ENCODE data around the gene EXD3. TPM values are rescaled to one million over a fixed set of nuclear protein-coding genes. Genes with fewer than 3 reads are reported as not detected.

Gene EXD3
- total and polyA plus RNA-seq, 2 of the 13 experiments (the other 11 are each of a cell fraction or from before 2014, with no cell fraction given) = 2.7 to 4.8 TPM

- no peak overlapping the region for H2AFZ ChIP-seq (ENCODE audit: low read length)
- ATAC-seq (peak; percentile 12), FAIRE-seq (no peak), DNase-seq (ENCODE audit: low spot score) (no peak)
- H3K4me2 ChIP-seq (ENCODE audit: low read depth, low read length) = peak overlapping the region; percentile 78
- H3K9me3 ChIP-seq (ENCODE audit: low read length) = no peaks in the 10 kb centered on the region
- no peaks in the 10 kb centered on the region for H3K79me2 ChIP-seq (ENCODE audit: insufficient read depth, low read length)
- H3K4me1 ChIP-seq (ENCODE audit: insufficient read depth, low read length) = peaks cover 13% of the 10 kb centered on the region
- intact Hi-C loops (cut with micrococcal nuclease; ENCODE audit: unreplicated experiment) (loop anchor here (10.0 kb wide), 1 partner anchor 101 kb away; the partner anchor contains the start of gene NRARP), in situ Hi-C loops (cut with HindIII; ENCODE audit: extremely low pct_ligation_motif_present, low pct_unique_long_range_greater_than_20kb) (loop anchor here (5.0 kb wide), 1 partner anchor 114 kb away; no protein-coding TSS in a partner anchor)
- ChIA-PET CTCF (ENCODE audit: low intra/inter-chr PET ratio, low total read pairs) (interaction anchor here (1.2 to 1.3 kb wide), 2 partner anchors 111 to 119 kb away, joined by 3 to 7 read pairs; no protein-coding TSS in a partner anchor), POLR2A (no interaction called here)
- WGBS (ENCODE audit: low lambda C conversion rate) = 35% methylated on average over 9 of the region's 20 CpGs
- no peaks in the 10 kb centered on the region for H4K20me1 ChIP-seq (ENCODE audit: insufficient read depth, low read length)
- peak overlapping the region; percentile 50 to 69 (median 57) for H3K4me3 ChIP-seq (replicated peaks in 1 of 3; ENCODE audit: insufficient read depth in 1 of 3, low read depth in 2 of 3, low read length in 3 of 3)
- H3K9ac ChIP-seq (ENCODE audit: insufficient read depth, low read depth, low read length) = 0 out of 2 replicates have a peak overlapping the region, but pooled peaks have one; percentile 31
- H3K27me3 ChIP-seq (ENCODE audit: control insufficient read depth in 1 of 2, insufficient read depth in 2 of 2, low read length in 2 of 2) = no peaks in the 10 kb centered on the region
- no peaks in the 10 kb centered on the region for H3K36me3 ChIP-seq (replicated peaks in 1 of 2; ENCODE audit: control insufficient read depth in 1 of 2, insufficient read depth in 2 of 2, low read length in 2 of 2)
- H3K27ac ChIP-seq (ENCODE audit: extremely low read length, insufficient read depth, low read length) = no peak overlapping the region
- BruUV-seq (replicated peaks) = no TSS peak
- TF ChIP-seq RXRA (CRISPR knock-in tag; IDR thresholded peaks at IDR 0.05) (0 out of 2 replicates have a peak, but pooled peaks have one; percentile 17), MTA1 (CRISPR knock-in tag; IDR thresholded peaks at IDR 0.05; ENCODE audit: borderline replicate concordance) (peak; percentile 7; the same call in 1 of the 2 replicates), ZNF687 (CRISPR knock-in tag; IDR thresholded peaks at IDR 0.05) (0 out of 2 replicates have a peak, but pooled peaks have one; percentile 15), ZNF770 (CRISPR knock-in tag; IDR thresholded peaks at IDR 0.05) (peak; percentile 30; the same call in 1 of the 2 replicates), DMAP1 (CRISPR knock-in tag; IDR thresholded peaks at IDR 0.05) (0 out of 2 replicates have a peak, but pooled peaks have one; percentile 22), MIXL1 (CRISPR knock-in tag; IDR thresholded peaks at IDR 0.05) (no peak), ZNF672 (CRISPR knock-in tag; IDR thresholded peaks at IDR 0.05) (no peak), PATZ1 (CRISPR knock-in tag; IDR thresholded peaks at IDR 0.05) (peak; percentile 81), MTF2 (CRISPR knock-in tag; IDR thresholded peaks at IDR 0.05; ENCODE audit: borderline replicate concordance) (0 out of 2 replicates have a peak, but pooled peaks have one; percentile 0), ZNF891 (CRISPR knock-in tag; IDR thresholded peaks at IDR 0.05) (no peak), ZSCAN5A (CRISPR knock-in tag; IDR thresholded peaks at IDR 0.05; ENCODE audit: borderline replicate concordance) (no peak)
Measured at GRCh38 chr9:137406085-137406760, 16.7 kb downstream of the EXD3 start.
